ENCODE measurements around the gene RIPK4.

DNA sequence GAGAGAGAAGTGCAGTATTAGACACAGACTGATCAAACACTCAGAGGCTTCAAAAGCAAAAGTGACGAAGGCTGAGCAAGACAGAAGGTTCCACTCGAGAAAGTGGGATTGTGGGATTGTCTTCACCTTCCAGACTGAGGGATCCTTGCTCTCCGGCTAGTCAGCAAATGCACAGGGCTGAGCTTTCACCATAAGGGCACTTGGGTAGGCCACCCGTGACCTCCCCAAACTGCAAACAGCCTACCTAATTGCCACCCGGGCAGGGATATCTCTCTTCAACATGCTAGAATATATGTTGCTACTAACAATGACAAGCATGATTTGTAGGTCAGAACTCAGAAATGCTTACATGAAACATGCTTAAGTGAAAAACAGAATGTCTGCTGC lies 35.3 kb upstream of the RIPK4 start:
- TF ChIP-seq, protein P1, sequence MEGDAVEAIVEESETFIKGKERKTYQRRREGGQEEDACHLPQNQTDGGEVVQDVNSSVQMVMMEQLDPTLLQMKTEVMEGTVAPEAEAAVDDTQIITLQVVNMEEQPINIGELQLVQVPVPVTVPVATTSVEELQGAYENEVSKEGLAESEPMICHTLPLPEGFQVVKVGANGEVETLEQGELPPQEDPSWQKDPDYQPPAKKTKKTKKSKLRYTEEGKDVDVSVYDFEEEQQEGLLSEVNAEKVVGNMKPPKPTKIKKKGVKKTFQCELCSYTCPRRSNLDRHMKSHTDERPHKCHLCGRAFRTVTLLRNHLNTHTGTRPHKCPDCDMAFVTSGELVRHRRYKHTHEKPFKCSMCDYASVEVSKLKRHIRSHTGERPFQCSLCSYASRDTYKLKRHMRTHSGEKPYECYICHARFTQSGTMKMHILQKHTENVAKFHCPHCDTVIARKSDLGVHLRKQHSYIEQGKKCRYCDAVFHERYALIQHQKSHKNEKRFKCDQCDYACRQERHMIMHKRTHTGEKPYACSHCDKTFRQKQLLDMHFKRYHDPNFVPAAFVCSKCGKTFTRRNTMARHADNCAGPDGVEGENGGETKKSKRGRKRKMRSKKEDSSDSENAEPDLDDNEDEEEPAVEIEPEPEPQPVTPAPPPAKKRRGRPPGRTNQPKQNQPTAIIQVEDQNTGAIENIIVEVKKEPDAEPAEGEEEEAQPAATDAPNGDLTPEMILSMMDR (IDR thresholded peaks at IDR 0.05): no peak
- TF ChIP-seq, protein P2, sequence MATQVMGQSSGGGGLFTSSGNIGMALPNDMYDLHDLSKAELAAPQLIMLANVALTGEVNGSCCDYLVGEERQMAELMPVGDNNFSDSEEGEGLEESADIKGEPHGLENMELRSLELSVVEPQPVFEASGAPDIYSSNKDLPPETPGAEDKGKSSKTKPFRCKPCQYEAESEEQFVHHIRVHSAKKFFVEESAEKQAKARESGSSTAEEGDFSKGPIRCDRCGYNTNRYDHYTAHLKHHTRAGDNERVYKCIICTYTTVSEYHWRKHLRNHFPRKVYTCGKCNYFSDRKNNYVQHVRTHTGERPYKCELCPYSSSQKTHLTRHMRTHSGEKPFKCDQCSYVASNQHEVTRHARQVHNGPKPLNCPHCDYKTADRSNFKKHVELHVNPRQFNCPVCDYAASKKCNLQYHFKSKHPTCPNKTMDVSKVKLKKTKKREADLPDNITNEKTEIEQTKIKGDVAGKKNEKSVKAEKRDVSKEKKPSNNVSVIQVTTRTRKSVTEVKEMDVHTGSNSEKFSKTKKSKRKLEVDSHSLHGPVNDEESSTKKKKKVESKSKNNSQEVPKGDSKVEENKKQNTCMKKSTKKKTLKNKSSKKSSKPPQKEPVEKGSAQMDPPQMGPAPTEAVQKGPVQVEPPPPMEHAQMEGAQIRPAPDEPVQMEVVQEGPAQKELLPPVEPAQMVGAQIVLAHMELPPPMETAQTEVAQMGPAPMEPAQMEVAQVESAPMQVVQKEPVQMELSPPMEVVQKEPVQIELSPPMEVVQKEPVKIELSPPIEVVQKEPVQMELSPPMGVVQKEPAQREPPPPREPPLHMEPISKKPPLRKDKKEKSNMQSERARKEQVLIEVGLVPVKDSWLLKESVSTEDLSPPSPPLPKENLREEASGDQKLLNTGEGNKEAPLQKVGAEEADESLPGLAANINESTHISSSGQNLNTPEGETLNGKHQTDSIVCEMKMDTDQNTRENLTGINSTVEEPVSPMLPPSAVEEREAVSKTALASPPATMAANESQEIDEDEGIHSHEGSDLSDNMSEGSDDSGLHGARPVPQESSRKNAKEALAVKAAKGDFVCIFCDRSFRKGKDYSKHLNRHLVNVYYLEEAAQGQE (IDR thresholded peaks at IDR 0.05; ENCODE audit: insufficient read depth in 1 of 2, low read depth in 2 of 2, low read length in 1 of 2): no peak

All from Panc1 (cell line).